Renal pelvis (tissue), 4 donors: ENCODE measurements around the gene RXRA. TPM values are rescaled to one million over a fixed set of nuclear protein-coding genes. Genes with fewer than 3 reads are reported as not detected.

Experiments
- DNase-seq: peaks from one replicate; pipeline ENCODE4 v3.0.0-alpha.2; 2013
- polyA plus RNA-seq, 3 donors: library from polyadenylated mRNA; unstranded; fragments of 120-200 nt; gene quantifications; one replicate each; pipeline ENCODE4 v1.2.1, GENCODE V29; 2013; ENCODE audit not compliant: insufficient read length in 3 of 3

RXRA gene
- polyA plus RNA-seq, 3 donors = 49.9 to 54.8 (median 53.8) TPM

GRCh38 chr9:134350416-134350994 lies 24.2 kb downstream of the RXRA start:
- no peak for DNase-seq

- no peak for DNase-seq
Measured at GRCh38 chr9:134351606-134352176, 25.4 kb downstream of the RXRA start.

GRCh38 chr9:134352247-134352933 lies 26.1 kb downstream of the RXRA start:
- no peak for DNase-seq

- DNase-seq = no peak
Measured at GRCh38 chr9:134353539-134353938, 27.3 kb downstream of the RXRA start.

- no peak for DNase-seq
Measured at GRCh38 chr9:134355158-134355557, 28.9 kb downstream of the RXRA start.

GRCh38 chr9:134355561-134356279 lies 29.5 kb downstream of the RXRA start:
- DNase-seq = no peak

- no peak for DNase-seq
Measured at GRCh38 chr9:134356496-134357470, 30.5 kb downstream of the RXRA start.

GRCh38 chr9:134357631-134358025 lies 31.4 kb downstream of the RXRA start:
- DNase-seq = no peak

- DNase-seq = no peak
Measured at GRCh38 chr9:134358026-134358661, 31.9 kb downstream of the RXRA start.

- no peak for DNase-seq
Measured at GRCh38 chr9:134358662-134359319, 32.5 kb downstream of the RXRA start.

- DNase-seq = no peak
Measured at GRCh38 chr9:134359493-134360179, 33.4 kb downstream of the RXRA start.

GRCh38 chr9:134360180-134360759 lies 34.0 kb downstream of the RXRA start:
- DNase-seq = no peak

- DNase-seq = no peak
Measured at GRCh38 chr9:134360897-134361296, 34.6 kb downstream of the RXRA start.

GRCh38 chr9:134361426-134361825 lies 35.2 kb downstream of the RXRA start:
- no peak for DNase-seq

- no peak for DNase-seq
Measured at GRCh38 chr9:134361843-134362414, 35.7 kb downstream of the RXRA start.

- DNase-seq = no peak
Measured at GRCh38 chr9:134363450-134363849, 37.2 kb downstream of the RXRA start.

- no peak for DNase-seq
Measured at GRCh38 chr9:134364391-134365114, 38.3 kb downstream of the RXRA start.

GRCh38 chr9:134365115-134365596 lies 38.9 kb downstream of the RXRA start:
- DNase-seq = no peak
